ENCODE results near the gene NUDT3.

Gene NUDT3

GRCh38 chr6:34392497-34393190 is at the start of gene NUDT3:
Gene NUDT3, minus strand, starts transcription at chr6:34392669. Its CDS starts 307 bp downstream, at chr6:34392362.
- intact Hi-C loops (cut with DNase I), result loop anchor here (1.0 to 10.0 kb wide), 2 partner anchors 108 to 143 kb away; partner anchors contain the start of gene SMIM29
- peak; percentile 85 to 98 (median 94) for DNase-seq

GRCh38 chr6:34441526-34441925 is 49.1 kb upstream of the NUDT3 start:
- intact Hi-C loops (cut with DNase I), result no loop called here
- DNase-seq, result no peak

GRCh38 chr6:34439442-34439841 is 47.0 kb upstream of the NUDT3 start:
- intact Hi-C loops (cut with DNase I), result no loop called here
- no peak for DNase-seq

GRCh38 chr6:34438705-34439104 is 46.2 kb upstream of the NUDT3 start:
- intact Hi-C loops (cut with DNase I), result no loop called here
- DNase-seq, result no peak

GRCh38 chr6:34437644-34437970 is 45.1 kb upstream of the NUDT3 start:
- intact Hi-C loops (cut with DNase I), result no loop called here
- no peak for DNase-seq

- intact Hi-C loops (cut with DNase I), result no loop called here
- no peak for DNase-seq
These were observed 44.6 kb upstream of the NUDT3 start for GRCh38 chr6:34436803-34437643.

GRCh38 chr6:34435916-34436315 is 43.4 kb upstream of the NUDT3 start:
- no peak for DNase-seq
- intact Hi-C loops (cut with DNase I), result no loop called here

- intact Hi-C loops (cut with DNase I), result no loop called here
- peak; percentile 79 to 97 (median 92) for DNase-seq
These were observed 33.3 kb upstream of the NUDT3 start, which contains the start of gene RPS10 for GRCh38 chr6:34425498-34426410. Gene RPS10, minus strand, starts transcription at chr6:34426069. Its CDS starts 848 bp downstream, at chr6:34425221.

- DNase-seq, result no peak
- intact Hi-C loops (cut with DNase I), result no loop called here
These were observed 32.6 kb upstream of the NUDT3 start for GRCh38 chr6:34425132-34425497.

- intact Hi-C loops (cut with DNase I), result no loop called here
- no peak for DNase-seq
These were observed 32.0 kb upstream of the NUDT3 start for GRCh38 chr6:34424200-34425131.

- intact Hi-C loops (cut with DNase I), result no loop called here
- DNase-seq, result no peak
These were observed 30.8 kb upstream of the NUDT3 start for GRCh38 chr6:34423254-34423653.

GRCh38 chr6:34418367-34418766 is 25.9 kb upstream of the NUDT3 start:
- intact Hi-C loops (cut with DNase I), result loop anchor here (5.0 to 10.0 kb wide), 2 partner anchors 171 to 224 kb away; partner anchors contain the start of gene SMIM29
- DNase-seq, result no peak

- intact Hi-C loops (cut with DNase I), result loop anchor here (5.0 to 10.0 kb wide), 2 partner anchors 170 to 222 kb away; partner anchors contain the start of gene SMIM29
- no peak for DNase-seq
These were observed 24.5 kb upstream of the NUDT3 start for GRCh38 chr6:34416877-34417371.

- intact Hi-C loops (cut with DNase I), result loop anchor here (5.0 to 10.0 kb wide), 2 partner anchors 168 to 220 kb away; partner anchors contain the start of gene SMIM29
- peak in 40 of 42 donors; percentile 15 to 88 (median 71) for DNase-seq
These were observed 22.8 kb upstream of the NUDT3 start for GRCh38 chr6:34414999-34415858.

GRCh38 chr6:34412643-34413214 is 20.3 kb upstream of the NUDT3 start:
- DNase-seq, result no peak
- intact Hi-C loops (cut with DNase I), result loop anchor here (10.0 kb wide), 1 partner anchor 218 kb away; no protein-coding TSS in a partner anchor

- intact Hi-C loops (cut with DNase I), result loop anchor here (10.0 kb wide), 1 partner anchor 217 kb away; no protein-coding TSS in a partner anchor
- peak in 41 of 42 donors; percentile 24 to 90 (median 69) for DNase-seq
These were observed 19.5 kb upstream of the NUDT3 start for GRCh38 chr6:34412016-34412415.
